Neural progenitor cell (in vitro differentiated cells): ENCODE measurements around the gene NPTX1. TPM values are rescaled to one million over a fixed set of nuclear protein-coding genes. Genes with fewer than 3 reads are reported as not detected.

ENCODE experiments used
- DNase-seq: peaks from one replicate; pipeline ENCODE4 v3.0.0-alpha.2; 2016; ENCODE audit warnings: low spot score
- H2AFZ ChIP-seq: fragments of 200-600 bp; sonication (generic); replicated peaks from 2 replicates; pipeline ENCODE4 v1.6.1; 2016; ENCODE audit warnings: antibody characterized with exemption
- H3F3A ChIP-seq: fragments of 200-600 bp; sonication (generic); 2 replicates; pipeline ENCODE4 v1.6.1; 2016; ENCODE audit warnings: antibody characterized with exemption, low read depth
- H3K27ac ChIP-seq: fragments of 200-600 bp; sonication (generic); 2 replicates; pipeline ENCODE4 v1.5.1; 2016; ENCODE audit warnings: mild to moderate bottlenecking
- H3K27me3 ChIP-seq: fragments of 200-600 bp; sonication (generic); 2 replicates; pipeline ENCODE4 v1.6.1; 2016; ENCODE audit warnings: mild to moderate bottlenecking, moderate library complexity
- H3K36me3 ChIP-seq: fragments of 200-600 bp; sonication (generic); 2 replicates; pipeline ENCODE4 v1.5.1; 2016
- H3K4me1 ChIP-seq: fragments of 200-600 bp; sonication (generic); 2 replicates; pipeline ENCODE4 v1.6.1; 2016; ENCODE audit warnings: mixed run types
- H3K4me2 ChIP-seq: fragments of 200-600 bp; sonication (generic); 2 replicates; pipeline ENCODE4 v1.6.1; 2016
- H3K4me3 ChIP-seq: fragments of 200-600 bp; sonication (generic); 2 replicates; pipeline ENCODE4 v1.5.1; 2016
- H3K79me2 ChIP-seq: fragments of 200-600 bp; sonication (generic); 2 replicates; pipeline ENCODE4 v1.6.1; 2016; ENCODE audit warnings: low read depth
- H3K9ac ChIP-seq: fragments of 200-600 bp; sonication (generic); 2 replicates; pipeline ENCODE4 v1.6.1; 2016
- H3K9me3 ChIP-seq: fragments of 200-600 bp; sonication (generic); 2 replicates; pipeline ENCODE4 v1.5.1; 2016; ENCODE audit warnings: low read depth
- H4K20me1 ChIP-seq: fragments of 200-600 bp; sonication (generic); 2 replicates; pipeline ENCODE4 v1.6.1; 2016; ENCODE audit warnings: low read depth
- H3K27ac Mint-ChIP-seq: 3 replicates; pipeline ENCODE4 v1.8.0; 2021; ENCODE audit warnings: mixed read lengths
- H3K27me3 Mint-ChIP-seq: 2 replicates; pipeline ENCODE4 v1.8.0; 2022; ENCODE audit warnings: low read depth, mild to moderate bottlenecking, inconsistent platforms, moderate library complexity, mixed read lengths; ENCODE audit not compliant: insufficient read depth
- H3K36me3 Mint-ChIP-seq: 3 replicates; pipeline ENCODE4 v1.8.0; 2021; ENCODE audit warnings: mixed read lengths
- H3K4me1 Mint-ChIP-seq: 3 replicates; pipeline ENCODE4 v1.8.0; 2021; ENCODE audit warnings: mixed read lengths
- H3K4me3 Mint-ChIP-seq: 3 replicates; pipeline ENCODE4 v1.8.0; 2021; ENCODE audit warnings: mild to moderate bottlenecking, moderate library complexity, mixed read lengths
- H3K9me3 Mint-ChIP-seq: 3 replicates; pipeline ENCODE4 v1.8.0; 2020; ENCODE audit warnings: mixed read lengths
- CTCF ChIP-seq: fragments of 200-600 bp; sonication (generic); IDR thresholded peaks from 2 replicates; pipeline ENCODE4 v1.5.1; 2017; ENCODE audit warnings: antibody characterized with exemption, mild to moderate bottlenecking
- EZH2 ChIP-seq: fragments of 200-600 bp; sonication (generic); IDR thresholded peaks from 2 replicates; pipeline ENCODE4 v1.6.1; 2017; ENCODE audit warnings: antibody characterized with exemption, mild to moderate bottlenecking, moderate library complexity
- EZH2phosphoT487 ChIP-seq: fragments of 200-600 bp; sonication (generic); IDR thresholded peaks from 2 replicates; pipeline ENCODE4 v1.6.1; 2017; ENCODE audit warnings: antibody characterized with exemption
- total RNA-seq: library from RNA; depleted of rRNA; stranded (reverse); fragments of >200 nt; gene quantifications from 2 replicates; pipeline ENCODE4 v1.2.3, GENCODE V29; 2015; ENCODE audit warnings: low replicate concordance

NPTX1 gene
- total RNA-seq, 1 donor from 2014 or later: 2.6 TPM

DNA sequence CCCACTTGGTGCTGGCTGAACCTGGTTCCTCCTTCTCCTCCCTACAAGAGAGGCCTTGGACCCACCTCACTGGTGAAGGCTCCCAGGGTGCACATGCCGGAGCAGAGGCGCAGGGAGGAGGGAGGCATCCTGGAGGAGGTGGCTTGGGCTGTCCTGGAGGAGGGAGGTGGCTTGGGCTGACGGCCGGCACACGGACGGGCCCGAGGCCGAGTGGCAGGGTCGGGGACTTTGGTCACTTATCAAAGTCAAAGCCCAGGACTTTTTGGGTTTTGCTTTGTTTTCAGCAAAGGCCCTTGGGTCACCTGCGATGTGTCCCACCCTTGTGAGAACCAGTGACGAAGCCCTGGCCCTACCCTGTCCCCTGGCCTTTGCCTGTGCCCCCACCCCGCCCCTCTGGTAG is 32.9 kb downstream of the NPTX1 start:
- H3K4me1 ChIP-seq: no peaks in the 10 kb centered on the region
- Mint-ChIP-seq H3K4me3 (no peak overlapping the region), H3K9me3 (no peaks in the 10 kb centered on the region), H3K27ac (no peak overlapping the region), H3K36me3 (no peaks in the 10 kb centered on the region), H3K27me3 (peaks cover 19% of the 10 kb centered on the region), H3K4me1 (peaks cover 11% of the 10 kb centered on the region)
- peaks cover 29% of the 10 kb centered on the region for H4K20me1 ChIP-seq
- no peaks in the 10 kb centered on the region for H3K36me3 ChIP-seq
- H3K27me3 ChIP-seq: peaks cover 24% of the 10 kb centered on the region
- H3K79me2 ChIP-seq: no peaks in the 10 kb centered on the region
- H3K9ac ChIP-seq: no peak overlapping the region
- DNase-seq: no peak
- H2AFZ ChIP-seq: no peak overlapping the region
- TF ChIP-seq EZH2 (no peak), EZH2phosphoT487 (no peak), CTCF (no peak)
- no peak overlapping the region for H3K4me3 ChIP-seq
- peaks cover 6% of the 10 kb centered on the region for H3F3A ChIP-seq
- H3K27ac ChIP-seq: no peak overlapping the region
- H3K9me3 ChIP-seq: no peaks in the 10 kb centered on the region
- H3K4me2 ChIP-seq: peak overlapping the region; percentile 32

GRCh38 chr17:80442764-80443163 is 33.6 kb downstream of the NPTX1 start:
- H4K20me1 ChIP-seq: peaks cover 29% of the 10 kb centered on the region
- TF ChIP-seq EZH2 (no peak), CTCF (no peak), EZH2phosphoT487 (no peak)
- H3K9me3 Mint-ChIP-seq: no peaks in the 10 kb centered on the region

DNA sequence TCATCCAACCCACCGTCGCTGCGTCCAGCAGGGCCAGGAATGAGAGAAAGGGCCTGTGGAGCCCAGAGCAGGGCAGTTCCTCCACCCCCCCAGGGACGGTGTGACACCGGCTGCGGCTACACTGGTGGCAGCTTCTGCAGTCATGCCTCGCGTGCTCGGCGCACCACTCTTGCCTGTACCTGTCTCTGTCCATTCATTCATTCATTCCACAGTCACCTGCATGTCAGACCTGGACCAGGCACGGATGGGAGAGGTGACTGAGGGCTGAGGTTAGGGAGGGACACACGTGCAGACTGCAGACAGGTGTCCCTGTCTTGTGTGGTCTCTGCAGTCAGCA is 34.1 kb downstream of the NPTX1 start:
- H3K36me3 Mint-ChIP-seq: no peaks in the 10 kb centered on the region
- H3K4me2 ChIP-seq: no peak overlapping the region
- peaks cover 6% of the 10 kb centered on the region for H3F3A ChIP-seq
- peaks cover 29% of the 10 kb centered on the region for H4K20me1 ChIP-seq
- H3K4me1 ChIP-seq: no peaks in the 10 kb centered on the region
- H3K27me3 ChIP-seq: peaks cover 24% of the 10 kb centered on the region
- no peak overlapping the region for H3K4me3 ChIP-seq
- TF ChIP-seq CTCF (no peak), EZH2phosphoT487 (no peak), EZH2 (no peak)
- H3K79me2 ChIP-seq: no peaks in the 10 kb centered on the region
- no peak overlapping the region for H3K27ac Mint-ChIP-seq
- no peaks in the 10 kb centered on the region for H3K36me3 ChIP-seq
- H3K27ac ChIP-seq: no peak overlapping the region
- no peak for DNase-seq
- H3K4me1 Mint-ChIP-seq: peaks cover 11% of the 10 kb centered on the region
- no peak overlapping the region for H2AFZ ChIP-seq
- peaks cover 15% of the 10 kb centered on the region for H3K27me3 Mint-ChIP-seq
- H3K9me3 ChIP-seq: no peaks in the 10 kb centered on the region
- H3K9ac ChIP-seq: no peak overlapping the region
- H3K4me3 Mint-ChIP-seq: peak overlapping the region; percentile 47
- H3K9me3 Mint-ChIP-seq: no peaks in the 10 kb centered on the region

More at GRCh38 chr17:80442764-80443163, 33.6 kb downstream of the NPTX1 start:
- Histone ChIP-seq H3K27me3 (peaks cover 24% of the 10 kb centered on the region), H3K4me1 (no peaks in the 10 kb centered on the region), H2AFZ (no peak overlapping the region), H3F3A (peaks cover 6% of the 10 kb centered on the region), H3K79me2 (no peaks in the 10 kb centered on the region), H3K36me3 (no peaks in the 10 kb centered on the region), H3K4me3 (no peak overlapping the region), H3K9me3 (no peaks in the 10 kb centered on the region), H3K27ac (no peak overlapping the region), H3K9ac (no peak overlapping the region), H3K4me2 (no peak overlapping the region)
- Mint-ChIP-seq H3K27ac (no peak overlapping the region), H3K4me3 (peak overlapping the region; percentile 43), H3K4me1 (peaks cover 11% of the 10 kb centered on the region), H3K36me3 (no peaks in the 10 kb centered on the region), H3K27me3 (peaks cover 15% of the 10 kb centered on the region)
- no peak for DNase-seq
